ENCODE results near the gene NR1H2. TPM values are rescaled to one million over a fixed set of nuclear protein-coding genes. Genes with fewer than 3 reads are reported as not detected.

The NR1H2 gene
- total and polyA plus RNA-seq, 8 donors, result 47.4 to 241 (median 68.0) TPM

DNA sequence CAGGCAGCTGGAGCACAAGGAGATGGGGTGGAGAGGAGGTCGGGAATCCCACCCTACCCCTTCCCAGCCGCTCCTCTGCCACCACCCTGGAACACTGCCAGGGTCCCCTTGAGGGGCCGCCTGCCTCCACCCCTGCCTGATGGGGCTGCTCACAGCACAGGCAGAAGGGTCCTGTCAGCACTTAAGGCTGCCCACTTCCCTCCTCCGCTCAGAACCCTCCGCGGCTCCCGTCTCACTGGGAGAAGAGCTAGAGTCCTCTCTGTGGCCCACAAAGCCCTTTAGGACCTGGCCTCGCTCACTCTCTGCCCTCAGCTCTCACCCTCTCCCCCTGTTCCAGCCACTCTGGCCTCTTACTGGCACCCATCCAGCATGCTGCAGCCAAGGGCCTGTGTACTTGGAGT, 4.5 kb downstream of the NR1H2 start:
- H3K27ac ChIP-seq, result no peak overlapping the region
- no peak for TF ChIP-seq POLR2AphosphoS5 (IDR thresholded peaks at IDR 0.05)
- TF ChIP-seq, protein P1, sequence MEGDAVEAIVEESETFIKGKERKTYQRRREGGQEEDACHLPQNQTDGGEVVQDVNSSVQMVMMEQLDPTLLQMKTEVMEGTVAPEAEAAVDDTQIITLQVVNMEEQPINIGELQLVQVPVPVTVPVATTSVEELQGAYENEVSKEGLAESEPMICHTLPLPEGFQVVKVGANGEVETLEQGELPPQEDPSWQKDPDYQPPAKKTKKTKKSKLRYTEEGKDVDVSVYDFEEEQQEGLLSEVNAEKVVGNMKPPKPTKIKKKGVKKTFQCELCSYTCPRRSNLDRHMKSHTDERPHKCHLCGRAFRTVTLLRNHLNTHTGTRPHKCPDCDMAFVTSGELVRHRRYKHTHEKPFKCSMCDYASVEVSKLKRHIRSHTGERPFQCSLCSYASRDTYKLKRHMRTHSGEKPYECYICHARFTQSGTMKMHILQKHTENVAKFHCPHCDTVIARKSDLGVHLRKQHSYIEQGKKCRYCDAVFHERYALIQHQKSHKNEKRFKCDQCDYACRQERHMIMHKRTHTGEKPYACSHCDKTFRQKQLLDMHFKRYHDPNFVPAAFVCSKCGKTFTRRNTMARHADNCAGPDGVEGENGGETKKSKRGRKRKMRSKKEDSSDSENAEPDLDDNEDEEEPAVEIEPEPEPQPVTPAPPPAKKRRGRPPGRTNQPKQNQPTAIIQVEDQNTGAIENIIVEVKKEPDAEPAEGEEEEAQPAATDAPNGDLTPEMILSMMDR (IDR thresholded peaks at IDR 0.05), result no peak
- TF ChIP-seq EP300 (IDR thresholded peaks at IDR 0.05), result no peak
- no peak for TF ChIP-seq POLR2A (IDR thresholded peaks at IDR 0.05)
- H3K27me3 ChIP-seq, result no peaks in the 10 kb centered on the region
- peaks cover 46 to 60% (median 58%) of the 10 kb centered on the region in 4 donors for H3K36me3 ChIP-seq
- intact Hi-C loops (cut with DNase I; ENCODE audit: low total_unique reads), result no loop called here
- no peak for DNase-seq
- 74 to 79% (median 78%) methylated on average over 7 to 8 of the region's 8 CpGs for WGBS, 5 donors
- no peaks in the 10 kb centered on the region for H3K9me3 ChIP-seq
- H3K4me3 ChIP-seq, result no peak overlapping the region
- H3K4me1 ChIP-seq, result peaks cover 15 to 54% (median 41%) of the 10 kb centered on the region in 4 donors

DNA sequence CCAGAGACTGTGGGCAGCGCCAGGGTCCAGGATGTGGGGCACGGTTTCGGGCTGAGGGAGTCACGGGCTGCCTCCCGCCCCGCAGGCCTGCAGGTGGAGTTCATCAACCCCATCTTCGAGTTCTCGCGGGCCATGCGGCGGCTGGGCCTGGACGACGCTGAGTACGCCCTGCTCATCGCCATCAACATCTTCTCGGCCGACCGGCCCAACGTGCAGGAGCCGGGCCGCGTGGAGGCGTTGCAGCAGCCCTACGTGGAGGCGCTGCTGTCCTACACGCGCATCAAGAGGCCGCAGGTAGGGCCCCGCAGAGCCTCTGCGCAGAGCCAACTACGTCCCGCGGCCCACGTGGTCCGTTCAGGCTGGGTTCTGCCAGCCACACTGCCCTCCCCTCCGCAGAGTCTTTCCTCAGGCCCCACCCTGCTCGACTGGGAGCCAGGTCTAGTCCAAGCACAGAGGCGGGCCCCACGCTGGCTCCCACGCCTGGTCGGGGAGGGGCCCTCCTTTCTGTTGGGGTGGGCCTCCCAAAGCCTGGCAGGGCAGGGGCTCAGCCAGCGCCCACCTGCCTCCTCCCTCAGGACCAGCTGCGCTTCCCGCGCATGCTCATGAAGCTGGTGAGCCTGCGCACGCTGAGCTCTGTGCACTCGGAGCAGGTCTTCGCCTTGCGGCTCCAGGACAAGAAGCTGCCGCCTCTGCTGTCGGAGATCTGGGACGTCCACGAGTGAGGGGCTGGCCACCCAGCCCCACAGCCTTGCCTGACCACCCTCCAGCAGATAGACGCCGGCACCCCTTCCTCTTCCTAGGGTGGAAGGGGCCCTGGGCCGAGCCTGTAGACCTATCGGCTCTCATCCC, 5.8 kb downstream of the NR1H2 start:
- DNase-seq, result no peak
- H3K4me3 ChIP-seq, result no peak overlapping the region
- H3K9me3 ChIP-seq, result no peaks in the 10 kb centered on the region
- 90 to 92% (median 90%) methylated on average over 43 to 58 of the region's 58 CpGs for WGBS, 5 donors
- peaks cover 46 to 64% (median 60%) of the 10 kb centered on the region in 4 donors for H3K36me3 ChIP-seq
- peaks cover 8 to 48% (median 32%) of the 10 kb centered on the region in 4 donors for H3K4me1 ChIP-seq
- TF ChIP-seq POLR2AphosphoS5 (IDR thresholded peaks at IDR 0.05) (no peak), POLR2A (IDR thresholded peaks at IDR 0.05) (no peak)
- peak overlapping the region in 1 of 5 donors; percentile 91 for H3K27ac ChIP-seq
- no peaks in the 10 kb centered on the region for H3K27me3 ChIP-seq
- intact Hi-C loops (cut with DNase I; ENCODE audit: low total_unique reads), result no loop called here

DNA sequence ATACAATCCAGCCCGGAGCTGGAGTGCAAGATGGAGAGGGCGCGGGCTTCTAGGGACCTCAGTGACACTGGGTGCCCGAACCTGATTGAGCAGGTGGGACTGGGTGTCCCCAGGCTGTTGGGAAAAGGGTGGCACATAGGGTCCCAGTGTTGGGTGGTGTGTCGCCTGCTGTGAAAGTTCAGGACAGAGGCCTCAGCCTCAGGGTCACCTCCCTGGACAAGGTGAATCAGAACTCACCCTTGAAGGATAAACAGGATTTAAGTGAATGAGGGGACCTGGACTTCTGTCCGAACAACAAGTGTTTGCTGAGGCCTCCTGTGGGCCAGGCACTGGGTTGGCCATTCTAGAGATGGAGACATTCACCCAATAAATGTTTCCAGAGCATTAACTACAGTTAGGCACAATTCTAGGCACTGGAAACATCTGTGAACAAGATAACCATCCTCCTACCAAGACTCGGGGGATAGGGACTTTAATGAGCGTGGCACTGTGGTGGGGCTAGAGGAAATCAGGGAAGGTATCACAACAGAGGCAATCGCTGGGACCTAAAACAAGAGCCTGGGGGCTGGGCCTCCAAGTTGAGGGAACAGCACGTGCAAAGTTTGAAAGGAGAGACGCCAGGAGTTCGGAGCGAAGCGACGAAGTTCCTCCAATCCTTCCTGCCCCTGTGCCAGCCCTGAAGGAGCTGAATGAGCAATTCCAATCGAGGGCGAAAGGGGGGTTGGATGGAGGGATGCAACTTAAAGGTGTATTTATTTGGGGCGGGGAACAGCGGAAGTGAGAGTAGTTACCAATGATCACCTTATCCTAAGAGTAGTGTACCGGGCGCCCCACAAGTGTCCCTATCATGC, 7.0 kb downstream of the NR1H2 start:
- DNase-seq, result no peak
- intact Hi-C loops (cut with DNase I; ENCODE audit: low total_unique reads), result no loop called here
- peaks cover 7 to 37% (median 27%) of the 10 kb centered on the region in 4 donors for H3K4me1 ChIP-seq
- H3K36me3 ChIP-seq, result peaks cover 39 to 62% (median 56%) of the 10 kb centered on the region in 4 donors
- H3K27me3 ChIP-seq, result no peaks in the 10 kb centered on the region
- H3K27ac ChIP-seq, result peak overlapping the region; percentile 79 to 91 (median 84)
- H3K4me3 ChIP-seq, result peak overlapping the region; percentile 70 to 83 (median 78)
- WGBS, 5 donors, result 39 to 48% (median 43%) methylated on average over 21 of the region's 21 CpGs
- TF ChIP-seq EP300 (IDR thresholded peaks at IDR 0.05) (no peak), POLR2A (IDR thresholded peaks at IDR 0.05) (no peak), POLR2AphosphoS5 (IDR thresholded peaks at IDR 0.05) (no peak)
- TF ChIP-seq, protein P1 (IDR thresholded peaks at IDR 0.05), result no peak
- no peaks in the 10 kb centered on the region for H3K9me3 ChIP-seq

DNA sequence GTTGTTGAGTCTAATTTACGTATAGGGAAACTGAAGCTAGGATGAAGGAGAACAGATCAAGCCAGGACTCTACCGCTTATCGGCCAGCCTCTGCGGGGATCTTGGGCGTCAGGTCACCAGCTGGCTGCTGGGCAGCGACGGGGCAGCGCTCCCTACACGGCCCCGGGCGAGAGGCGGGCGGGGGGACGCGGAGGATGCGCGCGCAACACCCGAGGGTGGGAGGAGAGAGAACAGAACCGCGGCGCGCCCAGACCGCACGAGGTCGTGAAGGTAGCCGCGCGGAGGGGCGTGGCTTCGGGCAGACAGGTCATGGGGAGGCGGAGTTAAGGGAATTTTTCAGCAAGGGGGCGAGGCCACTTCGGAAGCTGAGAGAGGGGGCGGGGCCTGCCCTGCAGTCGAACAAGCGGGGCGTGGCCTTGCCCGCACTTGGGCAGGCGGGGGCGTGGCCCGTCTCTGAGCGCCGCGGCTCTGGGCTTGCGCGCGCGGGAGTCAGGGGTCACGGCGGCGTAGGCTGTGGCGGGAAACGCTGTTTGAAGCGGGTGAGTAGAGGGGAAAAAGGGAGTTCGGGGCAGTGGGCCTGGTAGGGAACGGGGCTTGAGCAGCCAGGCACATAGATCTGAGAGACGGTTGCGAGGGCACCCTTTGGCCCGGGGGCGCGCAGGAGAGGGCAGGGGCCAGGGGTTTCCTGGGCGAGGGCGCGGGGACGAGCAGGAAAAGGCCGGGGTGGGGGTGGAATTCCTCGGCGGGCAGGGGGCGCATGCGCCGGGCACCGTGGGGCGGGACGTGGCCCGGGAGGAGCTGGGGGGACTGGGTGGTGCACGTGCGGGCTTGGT, 7.8 kb downstream of the NR1H2 start, which contains the start of gene POLD1:
Gene POLD1, plus strand, starts transcription at position 496 of the 833 bp plus-strand sequence. CDS start 14,505 bp downstream, outside the sequence.
- intact Hi-C loops (cut with DNase I; ENCODE audit: low total_unique reads), result no loop called here
- WGBS, 5 donors, result 0 to 1% (median 1%) methylated on average over 65 to 78 of the region's 78 CpGs
- TF ChIP-seq, protein P1 (IDR thresholded peaks at IDR 0.05), result no peak
- TF ChIP-seq POLR2AphosphoS5 (IDR thresholded peaks at IDR 0.05), result peak; percentile 36 to 95 (median 37)

More for the DNA sequence above, 7.8 kb downstream of the NR1H2 start, which contains the start of gene POLD1:
- no peaks in the 10 kb centered on the region for H3K27me3 ChIP-seq
- H3K27ac ChIP-seq, result peak within 1 kb of the TSS; percentile 79 to 91 (median 84)
- H3K4me3 ChIP-seq, result peak within 1 kb of the TSS; percentile 70 to 83 (median 78)
- peaks cover 30 to 53% (median 47%) of the 10 kb centered on the region in 4 donors for H3K36me3 ChIP-seq
- H3K4me1 ChIP-seq, result peaks cover 7 to 35% (median 27%) of the 10 kb centered on the region in 4 donors
- peak; percentile 99 to 100 for DNase-seq
- H3K9me3 ChIP-seq, result no peaks in the 10 kb centered on the region
